ENCODE data around the gene WDSUB1.

The WDSUB1 gene

DNA sequence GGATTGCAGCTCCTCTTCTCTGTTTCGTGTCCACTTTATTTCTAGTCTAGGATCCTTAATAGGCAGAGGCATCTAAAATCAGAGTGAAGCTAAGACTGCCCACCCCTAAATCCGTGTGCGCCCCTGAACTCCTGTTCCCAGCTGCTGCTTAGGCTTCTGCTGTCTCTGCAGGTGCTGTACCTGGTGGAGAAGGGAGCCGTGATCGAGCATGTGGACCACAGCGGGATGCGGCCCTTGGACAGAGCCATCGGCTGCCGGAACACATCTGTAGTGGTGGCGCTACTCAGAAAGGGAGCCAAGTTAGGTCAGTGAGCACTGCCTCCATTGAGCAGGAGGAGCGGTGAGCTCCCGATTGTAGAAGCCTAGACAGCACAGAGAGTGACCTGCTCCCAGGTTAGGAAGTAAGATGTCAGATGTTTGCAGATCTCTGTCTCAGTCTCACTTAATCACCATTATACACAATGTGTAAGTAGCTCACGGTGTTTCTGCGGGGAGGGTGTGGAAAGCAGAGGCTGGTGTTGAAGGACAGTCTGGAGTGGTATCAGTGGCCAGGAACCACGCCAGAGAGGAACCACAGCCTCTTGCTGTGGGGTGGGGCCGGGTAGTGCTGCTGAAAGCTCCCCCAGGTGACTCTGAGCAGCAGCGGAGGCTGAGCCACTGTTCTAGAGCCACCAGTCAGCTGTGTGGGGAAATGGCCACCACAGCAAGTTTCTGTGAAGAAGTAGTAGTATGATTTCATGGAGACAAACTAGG is 62.3 kb downstream of the WDSUB1 start:
- no peak overlapping the region for H3K4me3 ChIP-seq (ENCODE audit: low read length)
- no peak for TF ChIP-seq ZNF274 (IDR thresholded peaks at IDR 0.05; ENCODE audit: low read depth, low read length)

GRCh38 chr2:159219394-159219998 is 67.0 kb downstream of the WDSUB1 start:
- H3K4me3 ChIP-seq (ENCODE audit: low read length): no peak overlapping the region
- no peak for TF ChIP-seq ZNF274 (IDR thresholded peaks at IDR 0.05; ENCODE audit: low read depth, low read length)

DNA sequence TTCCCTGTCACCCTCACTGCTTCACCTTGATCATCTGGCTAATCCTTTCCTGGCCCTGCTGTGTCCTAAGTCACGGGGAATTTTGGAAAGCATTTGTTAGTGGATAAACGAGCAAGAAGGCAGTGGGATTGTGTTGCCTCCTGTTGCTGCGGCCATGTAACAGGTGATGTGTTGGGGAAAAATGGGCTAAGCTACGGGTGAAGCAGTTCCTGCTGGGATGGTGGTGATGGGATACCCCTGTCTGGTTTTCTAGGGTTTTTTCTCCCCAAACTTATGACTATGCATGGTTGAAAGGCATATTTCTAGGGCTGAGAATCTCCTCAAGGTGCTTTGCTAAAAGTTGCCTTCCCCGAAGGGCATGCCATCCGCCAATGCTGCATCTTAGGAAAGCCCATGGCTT is 68.1 kb downstream of the WDSUB1 start:
- TF ChIP-seq ZNF274 (IDR thresholded peaks at IDR 0.05; ENCODE audit: low read depth, low read length): no peak

DNA sequence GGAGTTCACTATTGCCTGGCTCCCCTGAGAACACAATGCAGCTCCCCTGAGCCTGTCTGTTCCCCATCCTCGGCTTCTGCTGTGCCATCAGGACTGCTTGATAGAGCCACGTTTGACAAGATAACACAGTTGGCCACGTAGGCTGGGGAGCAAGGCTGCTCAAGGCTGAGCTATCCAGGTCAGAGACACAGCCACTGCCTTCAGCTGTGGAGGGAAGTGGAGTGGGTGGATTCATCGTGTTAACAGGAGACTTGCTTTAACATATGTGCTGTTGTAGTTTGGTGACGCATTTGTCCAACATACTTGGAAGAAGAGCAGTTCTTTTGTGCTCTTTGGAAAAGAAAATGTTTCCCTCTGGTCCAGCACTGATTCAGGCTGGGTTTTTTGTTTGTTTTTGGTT is 68.8 kb downstream of the WDSUB1 start:
- no peak for TF ChIP-seq ZNF274 (IDR thresholded peaks at IDR 0.05; ENCODE audit: low read depth, low read length)
- H3K4me3 ChIP-seq (ENCODE audit: low read length): no peak overlapping the region

More for the DNA sequence above, 68.1 kb downstream of the WDSUB1 start:
- H3K4me3 ChIP-seq (ENCODE audit: low read length): no peak overlapping the region

DNA sequence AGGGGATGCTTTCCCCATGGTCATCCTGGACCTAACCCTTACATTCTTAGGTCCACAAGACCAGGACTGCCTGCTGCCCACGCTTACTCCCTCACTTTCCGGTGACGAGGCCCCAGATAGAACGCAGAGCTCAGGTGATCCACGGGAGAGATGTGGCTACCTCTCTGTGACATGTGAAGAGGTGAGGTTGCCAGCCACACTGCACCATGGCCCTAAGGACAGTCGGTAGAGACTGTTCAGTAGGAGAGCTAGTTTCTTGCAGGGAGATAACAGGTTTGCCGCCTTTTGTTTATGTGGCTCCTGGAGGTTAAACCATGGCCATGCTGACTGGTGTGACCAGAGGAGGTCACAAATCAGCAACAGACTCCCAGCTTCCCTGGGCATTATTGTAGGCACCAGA is 71.4 kb downstream of the WDSUB1 start:
- TF ChIP-seq ZNF274 (IDR thresholded peaks at IDR 0.05; ENCODE audit: low read depth, low read length): no peak
- no peak overlapping the region for H3K4me3 ChIP-seq (ENCODE audit: low read length)

DNA sequence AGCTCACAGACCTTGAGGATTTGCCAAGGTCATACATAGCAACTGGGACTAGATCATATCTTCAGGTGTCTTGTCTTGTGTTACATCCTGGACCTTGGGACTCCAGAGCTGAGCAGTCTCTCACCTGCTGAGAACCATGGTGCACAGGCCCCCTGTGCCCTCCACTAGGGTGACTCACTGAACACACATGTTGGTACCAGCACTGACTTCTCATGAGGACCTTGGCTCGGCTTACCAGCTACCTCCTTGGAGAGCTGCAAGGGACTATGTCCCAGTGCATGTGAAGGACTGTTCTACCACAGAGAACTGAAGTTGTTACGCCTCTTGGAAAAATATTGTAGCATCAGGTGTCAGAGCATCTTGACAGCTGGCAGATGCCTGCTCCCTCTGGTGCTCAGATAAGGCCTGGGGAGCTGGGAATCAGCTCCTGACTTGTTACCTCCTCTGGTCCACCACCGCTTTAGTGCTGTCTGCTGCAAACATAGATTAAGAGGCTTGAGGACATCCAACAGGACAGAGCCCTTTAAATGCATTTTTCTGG is 72.1 kb downstream of the WDSUB1 start:
- TF ChIP-seq ZNF274 (IDR thresholded peaks at IDR 0.05; ENCODE audit: low read depth, low read length): no peak
- no peak overlapping the region for H3K4me3 ChIP-seq (ENCODE audit: low read length)

DNA sequence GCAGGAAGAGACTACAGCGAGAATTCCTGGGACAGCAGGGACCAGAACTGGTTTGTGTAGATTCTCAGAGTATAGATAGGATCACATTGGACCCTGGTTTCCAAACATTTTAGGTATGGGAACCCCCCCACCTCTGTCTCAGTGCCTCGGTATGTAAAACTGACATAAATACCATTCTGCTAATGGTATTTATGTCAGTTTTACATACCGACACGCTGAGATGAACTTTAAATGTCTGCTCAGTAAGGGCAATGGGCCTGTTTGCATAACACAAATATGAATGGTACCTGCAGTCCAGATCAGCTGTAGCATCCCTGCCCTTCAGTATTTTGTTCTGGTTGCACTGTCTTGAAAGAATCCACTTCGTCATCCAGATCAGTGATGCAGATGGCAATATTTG is 73.2 kb downstream of the WDSUB1 start:
- TF ChIP-seq ZNF274 (IDR thresholded peaks at IDR 0.05; ENCODE audit: low read depth, low read length): no peak
- H3K4me3 ChIP-seq (ENCODE audit: low read length): no peak overlapping the region

DNA sequence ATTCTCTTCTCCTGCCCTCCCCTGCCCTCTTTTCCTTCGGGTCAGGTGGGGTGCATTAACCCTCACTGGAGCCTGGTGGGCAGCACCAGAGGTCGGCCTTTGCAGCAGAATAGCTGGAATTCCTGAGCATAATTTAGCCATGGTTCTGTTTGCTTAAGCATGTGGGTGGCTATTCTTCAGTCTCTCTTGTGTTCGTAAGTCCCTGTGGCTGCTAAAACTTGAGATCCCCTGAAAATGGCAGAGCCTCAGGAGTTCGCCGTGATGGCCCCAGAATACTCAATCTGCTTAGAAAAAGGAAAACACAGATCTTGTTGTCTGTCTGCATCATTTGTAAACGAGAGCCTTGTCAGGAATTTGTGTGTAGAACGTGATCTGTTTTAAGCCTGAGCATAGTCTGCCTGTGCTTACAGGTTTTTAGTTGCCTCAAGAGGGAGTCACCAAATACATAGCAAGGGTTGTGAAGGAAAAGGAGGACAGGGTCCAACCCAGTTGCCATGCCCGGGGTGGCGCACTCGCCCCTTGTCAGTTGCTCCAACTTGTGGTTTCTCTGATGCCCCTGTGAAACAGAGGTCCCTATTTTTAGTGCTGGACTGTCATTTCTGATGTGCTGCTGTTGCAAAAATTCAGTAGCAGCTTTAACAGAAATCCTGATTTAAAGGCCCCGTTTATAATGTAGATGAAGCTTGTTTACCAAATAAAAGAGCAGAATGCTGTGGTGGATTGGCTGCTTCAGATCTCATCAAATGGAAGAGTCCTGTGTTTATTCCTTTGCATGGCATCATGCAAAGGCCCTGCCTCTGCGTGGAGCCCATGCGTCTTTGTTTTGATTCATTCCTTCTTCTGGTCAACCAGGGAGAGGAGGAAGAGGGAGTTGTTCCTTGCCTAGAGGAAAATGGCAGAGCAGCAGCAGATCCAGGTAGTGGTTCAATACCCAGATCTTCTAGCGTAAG is 74.8 kb downstream of the WDSUB1 start:
- H3K4me3 ChIP-seq (ENCODE audit: low read length): no peak overlapping the region
- TF ChIP-seq ZNF274 (IDR thresholded peaks at IDR 0.05; ENCODE audit: low read depth, low read length): no peak

- TF ChIP-seq ZNF274 (IDR thresholded peaks at IDR 0.05; ENCODE audit: low read depth, low read length): no peak
- no peak overlapping the region for H3K4me3 ChIP-seq (ENCODE audit: low read length)
Measured at GRCh38 chr2:159209341-159210306, 76.9 kb downstream of the WDSUB1 start.

GRCh38 chr2:159208438-159208837 is 78.1 kb downstream of the WDSUB1 start:
- H3K4me3 ChIP-seq (ENCODE audit: low read length): no peak overlapping the region
- TF ChIP-seq ZNF274 (IDR thresholded peaks at IDR 0.05; ENCODE audit: low read depth, low read length): no peak

- TF ChIP-seq ZNF274 (IDR thresholded peaks at IDR 0.05; ENCODE audit: low read depth, low read length): no peak
Measured at GRCh38 chr2:159206736-159207380, 79.6 kb downstream of the WDSUB1 start.

GRCh38 chr2:159204381-159205144 is 81.9 kb downstream of the WDSUB1 start:
- no peak overlapping the region for H3K4me3 ChIP-seq (ENCODE audit: low read length)
- TF ChIP-seq ZNF274 (IDR thresholded peaks at IDR 0.05; ENCODE audit: low read depth, low read length): no peak

More at GRCh38 chr2:159206736-159207380, 79.6 kb downstream of the WDSUB1 start:
- no peak overlapping the region for H3K4me3 ChIP-seq (ENCODE audit: low read length)
